GM10847 (cell line): ENCODE data around the gene TAF1C.

Source experiments
- POLR2A ChIP-seq: IDR thresholded peaks from 2 replicates; pipeline ENCODE4 v1.6.1; 2011; ENCODE audit not compliant: insufficient read length; ENCODE audit errors: extremely low read depth

The TAF1C gene

DNA sequence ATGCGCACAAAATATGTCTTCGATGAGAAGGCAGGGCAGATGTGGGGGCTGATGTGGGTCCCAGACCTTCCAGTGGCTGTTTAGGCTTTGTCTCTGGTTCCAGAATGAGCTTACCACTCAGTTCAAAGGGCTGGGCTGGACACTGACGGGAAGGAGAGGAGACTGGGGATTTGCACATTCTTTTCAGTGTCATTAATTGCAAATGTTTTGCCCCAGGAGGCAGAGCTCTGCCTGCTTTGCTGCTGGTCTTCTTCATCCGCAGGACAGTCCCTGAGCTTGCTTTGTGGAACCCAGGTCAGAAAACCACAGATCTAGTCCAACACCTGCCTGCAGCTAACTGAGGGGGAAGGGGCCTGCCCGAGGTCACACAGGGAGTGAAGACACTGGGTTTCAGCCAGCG lies 32.1 kb upstream of the TAF1C start:
- TF ChIP-seq POLR2A: no peak

- no peak for TF ChIP-seq POLR2A
Measured at GRCh38 chr16:84218176-84218823, 31.4 kb upstream of the TAF1C start.

DNA sequence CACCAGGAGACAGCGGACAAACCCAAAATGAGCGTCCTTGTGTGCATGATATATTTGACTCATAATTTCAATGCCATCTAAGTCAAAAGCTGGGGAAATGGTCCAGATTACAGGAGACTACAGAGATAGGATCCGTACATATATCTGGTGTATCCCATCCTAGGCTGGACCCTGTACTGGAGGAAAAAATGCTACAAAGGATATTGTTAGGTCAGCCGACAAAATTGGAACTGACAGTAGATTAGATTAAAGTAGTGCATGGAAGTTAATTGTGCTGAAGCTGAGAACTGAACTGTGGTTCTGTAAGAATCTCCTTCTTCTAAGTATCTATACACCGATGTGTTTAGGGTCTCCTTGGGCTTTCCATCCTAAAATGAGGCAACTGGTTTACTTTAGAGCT lies 28.7 kb upstream of the TAF1C start:
- TF ChIP-seq POLR2A: no peak

GRCh38 chr16:84214451-84215066 lies 27.7 kb upstream of the TAF1C start:
- no peak for TF ChIP-seq POLR2A

DNA sequence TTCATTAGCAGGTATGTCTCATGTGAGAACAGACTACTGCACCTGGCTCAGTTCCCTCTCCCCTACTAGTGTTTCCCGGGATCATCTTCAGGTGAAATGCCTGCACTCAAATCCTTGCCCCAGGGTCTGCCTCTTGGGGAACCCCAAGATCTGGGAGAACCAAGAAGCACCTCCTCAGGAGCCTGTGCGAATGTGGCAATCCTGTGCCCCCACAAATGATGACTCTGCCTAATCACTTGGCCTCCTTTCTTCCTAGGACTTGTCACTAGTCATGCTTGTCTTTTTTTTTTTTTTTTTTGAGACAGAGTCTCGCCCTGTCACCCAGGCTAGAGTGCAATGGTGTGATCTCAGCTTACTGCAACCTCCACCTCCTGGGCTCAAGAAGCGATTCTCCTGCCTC lies 25.8 kb upstream of the TAF1C start:
- TF ChIP-seq POLR2A: no peak

GRCh38 chr16:84212154-84212553 lies 25.3 kb upstream of the TAF1C start:
- no peak for TF ChIP-seq POLR2A

DNA sequence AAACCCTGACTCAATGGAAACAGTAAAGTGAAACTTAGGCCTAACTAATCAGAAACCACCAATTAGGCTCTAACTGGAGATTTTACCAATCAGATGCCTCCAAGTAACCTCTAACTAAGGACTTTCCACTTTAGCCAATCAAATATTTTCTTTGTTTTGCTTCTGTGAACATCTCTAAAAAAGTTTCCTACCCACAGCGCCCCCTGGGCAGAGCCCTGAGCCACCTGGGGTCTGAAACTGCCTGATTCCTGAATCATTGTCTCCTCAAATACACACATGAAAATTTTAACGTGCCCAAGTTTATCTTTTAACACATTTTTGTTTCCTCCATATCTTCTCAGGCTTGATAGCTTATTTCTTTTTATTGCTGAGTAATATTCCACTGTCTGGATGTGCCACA lies 23.1 kb upstream of the TAF1C start:
- no peak for TF ChIP-seq POLR2A

GRCh38 chr16:84207879-84208278 lies 21.0 kb upstream of the TAF1C start:
- TF ChIP-seq POLR2A: no peak

DNA sequence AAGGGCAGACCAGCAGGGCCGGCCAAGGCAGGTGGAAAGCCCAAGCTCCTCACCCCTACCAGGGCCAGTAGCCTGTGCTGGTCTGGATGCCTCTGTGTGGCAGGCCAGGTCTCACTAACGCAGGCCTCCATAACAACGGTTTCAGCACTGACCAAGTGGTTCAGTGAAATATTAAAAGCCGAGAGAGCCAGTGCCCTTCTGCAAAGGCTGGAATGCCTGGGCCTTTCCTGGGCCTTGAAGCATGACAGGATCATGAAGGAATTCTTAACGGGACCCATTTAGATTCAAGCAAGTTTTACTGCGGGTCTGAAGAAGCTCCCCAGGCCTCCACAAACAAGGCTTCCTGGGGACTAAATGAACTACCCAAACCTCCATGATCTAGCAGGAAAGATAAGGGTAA lies 20.4 kb upstream of the TAF1C start:
- no peak for TF ChIP-seq POLR2A

GRCh38 chr16:84205976-84206691 lies 19.3 kb upstream of the TAF1C start:
- no peak for TF ChIP-seq POLR2A

- TF ChIP-seq POLR2A: no peak
Measured at GRCh38 chr16:84199861-84200260, 13.0 kb upstream of the TAF1C start.

DNA sequence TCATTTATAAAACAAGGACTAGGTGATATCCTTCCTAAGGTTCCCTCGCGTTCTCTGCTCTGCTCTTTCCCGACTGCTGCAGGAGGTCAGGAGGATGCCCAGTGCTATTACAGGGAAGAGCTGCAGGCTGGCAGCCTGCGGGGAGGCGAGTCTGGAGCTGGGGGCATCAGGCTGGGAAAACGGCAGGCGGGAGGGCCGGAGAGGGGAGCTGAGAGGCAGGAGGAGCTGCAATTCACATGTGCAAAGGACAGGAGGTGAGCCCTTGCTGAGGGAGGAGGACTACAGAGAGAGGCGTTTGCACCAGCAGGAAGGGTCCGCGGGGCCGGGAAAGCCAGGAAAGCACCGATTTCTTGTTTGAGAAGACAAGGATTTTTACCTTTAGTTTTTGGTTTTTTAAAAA lies 12.2 kb upstream of the TAF1C start:
- no peak for TF ChIP-seq POLR2A

DNA sequence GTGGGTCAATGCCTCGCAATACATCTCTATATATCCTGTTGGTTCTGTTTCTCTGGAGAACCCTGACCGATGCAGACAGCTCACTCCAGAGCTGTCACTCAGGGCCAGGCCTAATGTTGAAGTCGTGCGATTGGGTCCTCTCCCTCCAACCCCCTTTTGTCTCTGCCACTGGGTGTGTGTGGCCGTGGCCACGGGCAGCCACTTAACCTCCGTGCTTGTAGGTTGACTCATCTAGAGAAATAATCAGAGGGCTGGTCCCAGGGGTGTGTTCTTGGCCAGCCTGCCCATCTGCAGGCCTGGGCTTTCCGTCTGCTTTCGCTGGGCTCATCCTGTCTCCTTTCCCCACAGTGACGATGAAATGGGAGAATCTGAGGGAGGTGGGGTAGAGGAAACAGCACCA lies 11.5 kb upstream of the TAF1C start:
- no peak for TF ChIP-seq POLR2A

DNA sequence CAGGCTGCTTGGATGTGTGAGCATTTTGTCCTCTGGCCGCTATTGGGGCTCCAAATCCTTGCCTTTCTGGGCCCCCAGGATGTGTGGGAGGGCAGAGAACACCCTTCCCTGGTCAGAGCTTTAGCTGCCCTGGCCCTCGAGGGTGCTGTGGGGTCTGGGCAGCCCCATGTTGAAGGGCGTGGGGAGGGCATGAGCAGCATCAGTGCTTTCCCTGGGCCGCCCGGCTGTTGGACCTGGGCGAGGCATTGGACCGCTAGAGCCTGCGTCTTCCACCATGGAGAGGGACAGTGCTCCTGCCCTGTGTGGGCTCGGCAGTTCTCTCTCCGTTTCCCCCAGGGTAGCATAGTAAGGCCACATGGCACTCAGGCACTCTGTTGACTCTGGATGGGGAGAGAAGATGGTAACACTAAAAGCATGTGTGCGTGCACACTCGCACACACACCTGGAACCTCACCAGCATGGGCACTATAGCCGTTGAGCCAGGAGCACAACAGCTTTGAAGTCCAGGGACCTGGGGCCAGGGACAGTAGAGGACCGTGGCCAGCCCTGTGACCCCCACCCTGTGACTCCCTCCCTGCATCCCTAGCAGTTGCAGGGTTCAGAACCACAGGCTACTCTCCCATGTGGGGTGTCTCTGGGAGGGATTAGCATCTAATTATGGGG lies 10.7 kb upstream of the TAF1C start:
- TF ChIP-seq POLR2A: no peak

DNA sequence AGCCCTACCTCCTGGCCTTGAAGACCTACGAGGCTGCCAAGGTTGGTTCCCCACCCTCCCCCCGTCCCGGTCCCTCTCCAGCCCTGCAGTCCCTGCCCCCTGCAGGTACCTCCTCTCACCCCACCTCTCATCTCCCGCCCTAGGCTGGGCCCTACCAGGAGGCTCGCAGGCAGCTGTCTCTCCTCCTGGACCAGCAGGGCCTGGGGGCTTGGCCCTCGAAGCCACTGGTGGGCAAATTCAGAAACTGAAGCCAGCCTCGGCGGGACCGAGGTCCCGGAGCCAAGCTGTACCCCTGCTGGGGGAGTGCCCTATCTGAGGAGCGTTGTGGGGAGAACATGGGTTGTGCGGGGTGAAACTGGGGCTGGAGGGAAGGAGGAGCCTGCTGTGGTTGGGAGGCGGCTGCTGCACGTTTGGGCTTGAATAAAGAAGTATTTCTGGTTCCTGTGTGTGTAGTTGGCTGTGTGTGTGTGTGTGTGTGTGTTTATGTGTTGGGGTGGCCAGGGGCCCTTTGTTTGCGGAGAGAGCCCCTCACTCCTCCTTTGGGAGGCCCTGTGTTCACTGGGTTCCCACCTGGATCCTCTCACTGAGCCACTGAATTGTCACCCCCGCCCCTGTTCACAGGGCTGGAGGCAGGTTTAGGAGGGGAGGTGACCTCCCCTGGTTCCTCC lies 10.0 kb upstream of the TAF1C start:
- no peak for TF ChIP-seq POLR2A
